Hippocampal formation (tissue), 2 donors: Measurements from ENCODE around the gene HSPB1.
"Not testable (repeated sequence)": the region's sequence is repeated elsewhere in the genome, so short reads cannot be mapped to it uniquely, and the experiment has no call there.

Experiments
- DNase-seq, 2 donors: peaks; one replicate each; lab custom pipeline; 2025; lab: John Stamatoyannopoulos, UW

The HSPB1 gene

DNA sequence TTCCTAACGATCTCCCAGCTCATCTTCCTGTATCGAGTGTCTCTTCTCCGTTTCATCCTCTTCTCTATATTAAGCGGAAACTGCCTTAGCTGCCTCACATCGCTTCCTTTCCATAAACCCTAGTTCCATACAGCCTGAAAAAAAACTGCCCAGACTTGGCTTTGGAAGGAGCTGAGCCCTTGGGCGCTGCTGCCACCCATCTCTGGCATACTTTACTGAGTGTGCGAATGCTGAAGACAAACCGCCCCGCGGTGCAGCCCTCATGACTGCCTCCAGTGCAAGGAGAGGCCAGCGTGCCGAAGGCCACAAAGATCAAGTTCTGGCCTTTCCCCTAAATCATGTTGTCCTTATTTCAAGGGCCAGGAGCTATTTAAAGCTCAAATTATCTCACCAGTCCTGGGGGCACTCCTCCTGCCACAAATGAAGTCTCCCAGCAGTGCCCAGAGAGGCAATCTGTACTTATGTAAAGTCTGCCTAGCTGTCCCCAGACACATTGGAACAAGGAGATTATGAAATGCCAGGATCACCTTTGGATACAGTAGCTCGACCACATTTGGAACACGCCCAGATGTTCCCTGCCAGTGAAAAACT, 31.1 kb downstream of the HSPB1 start:
- no peak for DNase-seq

DNA sequence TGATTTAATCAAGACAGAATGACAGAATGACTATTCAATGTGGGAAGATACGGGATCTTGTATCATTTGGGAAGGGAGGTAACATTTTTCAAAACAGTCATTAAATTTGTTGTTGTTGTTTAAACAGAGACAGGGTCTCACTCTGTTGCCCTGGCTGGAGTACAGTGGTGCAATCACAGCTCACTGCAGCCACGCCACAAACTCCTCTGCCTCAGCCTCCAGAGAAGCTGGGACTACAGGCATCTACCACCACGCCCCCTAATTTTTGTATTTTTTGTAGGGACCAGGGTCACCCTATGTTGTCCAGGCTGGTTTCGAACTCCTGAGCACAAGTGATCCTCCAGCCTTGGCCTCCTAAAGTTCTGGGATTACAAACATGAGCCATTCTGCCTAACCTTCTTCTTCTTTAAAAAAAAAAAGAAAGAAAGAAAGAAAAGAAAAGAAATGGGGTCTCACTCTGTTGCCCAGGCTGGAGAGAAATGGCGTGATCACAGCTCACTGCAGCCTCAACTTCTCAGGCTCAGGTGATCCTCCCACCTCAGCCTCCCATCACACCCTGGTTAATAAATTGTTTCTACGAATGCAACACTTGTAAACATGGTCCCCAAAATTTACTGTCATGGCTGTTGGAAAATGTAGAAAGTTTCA, 32.0 kb downstream of the HSPB1 start:
- no peak for DNase-seq

DNA sequence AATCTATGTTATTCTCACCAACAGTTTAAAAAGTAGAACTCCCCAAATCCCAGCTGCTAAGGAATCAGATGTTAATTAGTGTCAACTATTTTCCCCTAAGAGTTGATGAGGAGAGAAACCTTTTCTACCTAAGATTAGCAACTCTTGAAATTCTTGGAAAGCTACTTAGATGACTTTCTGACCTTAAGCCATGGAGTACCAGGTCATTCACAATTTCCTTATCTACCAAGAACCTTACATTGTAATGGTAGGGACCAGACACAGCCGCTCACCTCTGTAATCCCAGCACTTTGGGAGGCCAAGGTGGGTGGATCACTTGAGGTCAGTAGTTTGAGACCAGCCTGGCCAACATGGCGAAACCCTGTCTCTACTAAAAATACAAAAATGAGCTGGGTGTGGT, 32.9 kb downstream of the HSPB1 start:
- not testable (repeated sequence) for DNase-seq

DNA sequence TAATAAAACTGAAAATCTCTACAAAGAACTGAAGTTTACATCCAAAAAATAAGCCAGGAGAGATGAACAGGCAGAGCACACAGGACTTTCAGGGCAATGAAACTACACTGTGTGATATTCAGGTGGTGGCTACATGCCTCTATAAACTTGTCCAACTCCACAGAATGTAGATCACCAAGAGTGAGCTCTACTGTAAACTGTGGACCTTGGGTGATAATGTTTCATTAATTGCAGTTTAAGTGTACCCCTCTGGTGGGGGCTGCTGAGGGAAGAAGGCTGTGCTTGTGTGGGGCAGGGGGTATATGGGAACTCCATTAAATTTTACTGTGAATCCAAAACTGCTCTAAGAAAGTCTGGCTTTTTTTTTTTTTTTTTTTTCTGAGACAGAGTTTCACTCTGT, 33.6 kb downstream of the HSPB1 start:
- DNase-seq, result no peak

DNA sequence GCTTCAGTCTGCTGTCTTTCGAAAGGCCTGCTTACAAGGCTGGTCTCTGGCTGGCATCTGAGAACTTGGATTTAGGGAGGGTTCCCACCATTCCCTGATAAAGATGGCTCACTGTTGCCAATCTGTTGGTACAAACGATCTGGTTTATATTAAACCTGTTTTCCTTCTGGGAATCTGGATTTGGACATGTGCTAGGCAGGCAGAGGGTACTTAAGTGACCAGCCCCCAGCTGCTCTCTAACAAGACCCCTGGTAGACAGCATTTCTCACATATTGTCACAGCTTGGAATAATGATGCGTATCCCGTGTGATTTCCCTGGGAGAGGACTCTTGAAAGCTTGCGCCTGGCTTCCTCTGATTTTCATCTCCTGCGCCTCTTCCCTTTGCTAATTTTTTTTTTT, 34.7 kb downstream of the HSPB1 start:
- no peak for DNase-seq

DNA sequence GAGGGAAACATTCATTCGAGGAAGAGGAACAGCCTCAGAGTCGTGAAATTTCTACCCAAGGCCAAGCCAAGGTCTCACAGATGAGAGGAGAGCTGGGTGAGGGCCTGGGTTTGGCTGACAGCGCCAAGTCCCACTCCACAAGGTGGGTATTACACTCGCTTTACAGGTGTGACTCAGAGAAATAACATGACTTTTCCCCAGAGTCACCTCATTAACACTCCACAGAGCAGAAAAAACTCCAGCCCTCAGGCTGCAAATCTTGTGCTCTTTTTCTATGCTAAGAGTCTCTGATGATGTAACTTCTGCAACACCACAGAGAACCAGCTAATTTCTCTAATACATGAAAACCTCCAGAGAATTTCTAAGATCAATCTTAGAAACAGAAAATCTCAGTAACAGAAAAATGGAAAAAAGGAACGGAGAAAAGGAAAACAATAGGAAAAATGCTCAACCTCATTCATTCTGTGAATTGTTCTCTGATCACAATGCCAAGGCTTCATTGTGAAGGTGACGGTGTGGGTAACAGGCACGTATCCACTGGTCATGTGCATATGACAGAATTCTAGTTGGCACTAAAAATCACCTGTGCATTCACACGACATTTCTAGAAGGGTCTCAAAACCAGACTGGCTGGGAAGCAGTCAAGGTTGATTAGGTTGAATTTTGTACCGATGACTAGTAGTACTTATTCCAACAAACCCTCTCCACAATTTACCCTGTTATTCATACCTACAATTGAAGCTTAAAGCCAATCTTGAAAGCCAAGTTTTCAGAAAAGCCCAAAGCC, 36.0 kb downstream of the HSPB1 start:
- DNase-seq, result no peak

DNA sequence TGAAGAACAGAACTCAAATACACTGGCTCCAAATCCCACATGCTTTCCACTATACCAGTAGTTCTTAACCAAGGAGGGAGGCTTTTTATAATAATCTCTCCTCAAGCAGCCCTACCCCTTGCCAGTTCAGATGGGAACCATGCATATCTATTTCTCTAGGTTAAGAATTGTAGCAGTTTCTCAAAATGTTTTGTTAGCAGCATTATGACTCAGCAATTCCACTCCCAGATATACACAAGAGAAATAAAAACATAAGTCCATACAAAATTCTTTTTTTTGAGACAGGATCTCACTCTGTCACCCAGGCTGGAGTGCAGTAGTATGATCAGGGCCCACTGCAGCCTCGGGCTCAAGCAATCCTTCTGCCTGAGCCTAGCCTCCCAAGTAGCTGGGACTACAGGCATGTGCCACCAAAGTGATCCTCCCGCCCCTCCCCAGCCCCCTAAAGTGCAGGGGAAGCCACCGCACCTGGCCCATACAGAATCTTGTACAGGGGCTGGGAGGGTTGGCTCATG, 38.2 kb downstream of the HSPB1 start:
- no peak for DNase-seq

DNA sequence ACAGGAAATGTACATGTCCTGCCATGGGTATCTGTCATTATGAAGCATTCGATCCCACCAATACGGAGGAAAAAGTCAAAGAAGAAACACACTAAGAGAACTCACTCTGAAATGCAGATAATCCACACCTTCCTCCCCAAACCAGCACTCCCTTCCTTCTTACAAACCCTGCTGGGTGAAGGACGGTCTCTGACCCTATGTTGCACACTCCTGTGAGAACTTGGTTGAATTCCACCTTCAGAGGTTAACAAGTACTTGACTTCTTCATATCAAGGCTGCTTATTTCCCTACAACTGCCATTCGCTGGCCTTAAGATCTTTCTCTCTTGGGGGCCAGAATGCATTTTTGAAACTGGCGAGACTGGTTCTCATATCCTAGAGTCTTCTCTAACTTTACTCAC, 39.7 kb downstream of the HSPB1 start:
- DNase-seq, result no peak

DNA sequence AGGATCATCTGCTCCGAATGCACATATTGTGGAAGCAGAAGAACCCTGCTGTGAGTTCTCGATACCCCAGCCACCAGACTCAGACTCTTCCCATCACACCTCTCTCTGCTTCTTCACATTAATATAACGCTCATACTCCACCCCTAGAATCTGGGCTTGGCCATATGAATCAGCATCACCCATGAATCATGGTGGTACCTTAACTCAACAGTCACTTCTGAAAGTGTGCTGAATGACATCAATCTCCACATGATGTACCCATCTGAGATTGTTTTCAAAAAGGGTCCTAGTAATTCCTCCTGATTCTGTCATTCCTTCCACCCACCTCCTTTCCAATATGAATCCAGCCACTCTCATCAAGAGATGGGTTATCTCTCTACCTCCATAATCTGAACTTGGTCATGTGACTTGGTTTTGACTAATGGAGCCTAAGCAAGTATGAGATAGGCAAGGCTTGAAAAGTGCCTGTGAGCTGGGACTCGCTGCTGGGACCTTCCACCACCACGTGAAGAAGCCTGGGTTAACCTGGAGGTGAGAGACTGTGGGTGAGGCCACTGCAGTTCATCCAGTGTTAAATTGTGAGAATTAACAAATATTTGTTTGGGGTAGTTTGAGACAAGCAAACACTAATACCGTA, 40.9 kb downstream of the HSPB1 start:
- no peak for DNase-seq

DNA sequence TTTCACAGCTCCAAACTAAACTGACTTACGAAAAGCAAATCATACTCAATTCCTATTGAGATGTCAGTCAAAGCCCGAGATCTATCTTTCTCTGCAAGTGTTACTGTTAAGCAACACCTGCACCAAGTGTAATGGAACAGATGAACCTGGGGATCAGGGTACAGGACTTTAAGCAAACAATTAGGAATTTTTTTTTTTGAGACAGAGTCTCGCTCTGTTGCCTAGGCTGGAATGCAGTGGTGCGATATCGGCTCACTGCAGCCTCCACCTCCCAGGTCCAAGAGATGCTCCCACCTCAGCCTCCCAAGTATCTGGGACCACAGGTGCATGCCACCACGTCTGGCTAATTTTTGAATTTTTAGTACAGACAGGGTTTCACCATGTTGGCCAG, 41.5 kb downstream of the HSPB1 start:
- DNase-seq, result no peak

DNA sequence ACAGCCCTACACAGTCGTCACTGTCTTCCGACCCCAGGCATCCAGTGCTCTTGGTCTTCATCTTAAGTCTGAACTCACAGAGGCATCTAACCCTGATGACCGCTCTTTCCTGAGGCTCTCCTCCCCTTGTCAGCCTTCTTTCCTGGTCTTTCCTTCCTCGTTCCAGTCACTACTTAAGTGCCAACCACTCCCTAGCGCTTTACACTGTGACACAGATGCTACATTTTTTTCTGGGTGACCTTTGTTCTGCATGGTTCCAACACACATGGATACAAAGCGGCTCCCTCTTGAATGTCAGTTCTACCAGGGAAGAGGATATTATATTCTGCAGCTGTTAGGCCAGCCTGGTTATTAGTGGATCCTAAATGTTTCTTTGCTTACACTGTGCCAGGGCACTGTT, 43.6 kb downstream of the HSPB1 start:
- no peak for DNase-seq

DNA sequence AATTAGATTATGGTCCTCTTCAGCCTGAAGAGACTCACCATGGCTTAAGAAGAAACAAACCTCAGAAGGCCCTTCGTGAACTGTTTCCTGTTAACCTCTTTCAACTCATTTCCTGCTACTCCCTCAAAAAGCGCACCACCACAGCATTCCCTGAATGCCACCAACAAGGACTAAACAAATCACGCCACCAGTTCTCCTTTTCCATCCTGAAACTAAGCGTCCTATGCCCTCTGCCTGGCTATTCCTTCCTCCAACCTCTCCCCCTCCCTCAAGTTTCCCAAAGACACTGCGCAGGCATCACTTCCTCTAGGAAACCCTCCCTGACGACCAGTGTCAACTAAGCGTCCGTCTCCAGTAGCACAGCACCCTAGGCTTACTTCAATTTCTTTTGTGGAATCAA, 44.3 kb downstream of the HSPB1 start:
- no peak for DNase-seq

DNA sequence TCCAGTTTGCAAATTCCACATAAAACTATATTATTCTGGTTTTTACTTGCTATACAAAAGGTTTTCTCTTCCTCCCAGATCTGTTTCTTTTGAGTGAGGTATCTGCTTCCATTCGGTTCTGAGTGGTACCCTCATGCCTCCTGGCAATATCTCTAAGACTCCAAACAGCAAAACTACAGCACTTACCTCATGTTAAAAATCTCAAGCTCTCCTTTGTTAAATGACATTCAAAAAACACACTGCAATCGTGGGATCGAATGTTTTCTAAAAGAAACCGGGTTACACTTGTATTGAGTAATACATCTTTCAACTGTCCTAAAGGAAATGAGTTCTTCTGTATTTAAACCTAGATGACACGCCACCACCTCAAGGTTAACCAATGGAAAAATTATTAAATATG, 45.2 kb downstream of the HSPB1 start:
- no peak for DNase-seq

DNA sequence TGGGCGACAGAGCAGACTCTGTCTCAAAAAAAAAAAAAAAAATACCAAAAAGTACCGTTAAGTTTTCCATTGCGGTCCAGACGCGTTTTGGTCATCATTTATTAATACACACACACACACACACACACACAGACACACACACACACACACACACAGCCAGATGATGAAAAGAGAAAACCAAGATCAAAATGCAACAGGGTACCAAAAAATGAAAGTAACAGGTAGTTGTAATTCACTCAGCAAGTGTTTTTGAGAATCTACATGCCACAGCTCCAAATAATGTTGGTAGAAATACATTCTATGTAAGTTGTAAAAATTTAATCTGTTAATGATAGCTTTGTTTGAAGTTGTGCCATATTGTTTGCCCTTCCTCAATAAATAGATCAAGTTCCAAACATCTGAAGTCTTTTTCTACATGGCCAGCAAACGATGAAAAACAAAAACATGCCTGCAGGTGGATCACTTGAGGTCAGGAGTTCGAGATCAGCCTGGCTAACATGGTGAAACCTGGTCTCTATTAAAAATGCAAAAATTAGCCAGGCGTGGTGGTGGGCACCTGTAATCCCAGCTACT, 46.9 kb downstream of the HSPB1 start:
- no peak for DNase-seq

DNA sequence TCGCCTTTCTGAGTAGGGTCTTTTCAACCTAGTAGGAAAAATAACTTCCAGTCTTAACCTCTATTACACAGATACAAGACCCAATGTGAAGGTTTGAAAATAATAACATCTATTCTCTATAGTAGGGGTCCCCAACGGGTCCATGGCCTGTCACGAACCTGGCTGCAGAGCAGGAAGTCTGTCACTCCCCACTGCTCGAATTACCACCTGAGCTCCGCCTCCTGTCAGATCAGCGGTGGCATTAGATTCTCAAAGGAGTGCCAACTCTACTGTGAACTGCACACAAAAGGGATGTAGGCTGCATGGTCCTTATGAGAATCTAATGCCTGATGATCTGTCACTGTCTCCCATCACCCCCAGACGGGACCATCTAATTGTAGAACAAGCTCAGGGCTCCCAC, 48.9 kb downstream of the HSPB1 start:
- no peak for DNase-seq

DNA sequence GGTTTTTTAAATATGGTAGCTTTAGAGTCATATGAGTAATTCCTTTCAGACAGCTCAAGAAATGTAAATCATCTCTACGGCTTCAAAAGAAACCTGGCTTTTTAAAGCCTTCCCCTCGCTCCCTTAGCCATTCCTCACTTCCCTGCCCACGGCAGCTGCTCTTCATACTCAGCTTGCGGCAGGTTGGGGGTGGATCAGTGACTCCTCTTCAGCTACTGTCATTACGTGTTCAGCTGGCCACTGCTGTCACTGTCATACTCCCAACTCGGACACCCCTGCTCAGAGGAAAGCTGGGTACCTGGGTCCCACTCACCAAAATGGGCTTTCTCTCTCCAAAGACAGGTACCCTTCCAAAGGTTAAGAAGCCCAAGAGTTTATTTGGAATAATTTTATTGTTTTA, 49.7 kb downstream of the HSPB1 start:
- no peak for DNase-seq

DNA sequence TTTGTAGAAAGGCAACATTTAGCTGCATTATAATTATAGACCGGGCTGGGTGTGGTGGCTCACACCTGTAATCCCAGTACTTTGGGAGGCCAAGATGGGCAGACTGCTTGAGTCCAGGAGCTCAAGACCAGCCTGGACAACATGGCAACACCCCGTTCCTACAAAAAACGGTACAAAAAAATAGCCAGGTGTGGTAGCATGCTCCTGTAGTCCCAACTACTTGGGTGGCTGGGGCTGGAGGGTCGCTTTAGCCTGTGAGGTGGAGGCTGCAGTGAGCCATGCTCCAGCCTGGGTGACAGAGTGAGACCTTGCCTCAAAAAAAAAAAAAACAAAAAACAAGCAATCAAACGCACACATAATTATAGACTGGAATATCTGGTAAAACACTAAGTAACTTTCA, 51.3 kb downstream of the HSPB1 start:
- DNase-seq, result no peak
